ENCODE results near the gene LTF.
"Not testable (repeated sequence)": the region's sequence is repeated elsewhere in the genome, so short reads cannot be mapped to it uniquely, and the experiment has no call there.

The LTF gene

DNA sequence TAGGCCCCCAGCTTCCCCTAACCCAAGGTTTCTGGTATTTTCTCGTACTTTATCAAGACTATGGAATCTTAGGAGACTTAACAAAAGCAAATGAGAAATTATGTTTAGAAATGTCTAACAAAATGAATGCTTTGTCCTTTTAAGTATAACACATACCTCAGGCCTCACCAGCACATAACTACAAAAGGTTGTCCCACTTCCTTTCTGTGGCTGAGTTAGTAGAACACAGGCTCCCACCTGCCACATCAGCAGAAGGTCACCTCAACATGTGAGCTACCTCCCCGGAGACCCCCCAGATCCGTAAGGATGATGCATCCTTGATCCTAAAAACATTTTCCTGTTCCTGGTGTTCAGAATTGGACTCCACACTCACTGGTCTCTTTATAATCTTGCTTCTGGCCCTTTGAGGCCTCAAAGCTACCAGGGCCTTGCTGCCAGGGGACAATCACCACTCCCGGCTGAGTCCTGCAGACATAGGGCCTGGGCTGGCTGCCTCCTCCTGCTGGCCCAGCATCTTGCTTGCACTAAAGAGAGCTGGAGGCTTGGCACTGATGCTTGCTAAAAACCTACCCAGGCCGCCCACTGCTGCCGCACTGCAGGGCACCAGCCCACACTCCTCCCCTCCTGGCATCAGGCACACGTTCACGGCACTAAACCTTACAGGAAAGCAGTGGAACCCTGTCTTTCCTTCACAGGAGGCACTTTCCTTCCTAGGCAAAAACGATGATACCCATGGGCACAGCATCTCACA lies 54.8 kb downstream of the LTF start:
- no peak for FAIRE-seq

DNA sequence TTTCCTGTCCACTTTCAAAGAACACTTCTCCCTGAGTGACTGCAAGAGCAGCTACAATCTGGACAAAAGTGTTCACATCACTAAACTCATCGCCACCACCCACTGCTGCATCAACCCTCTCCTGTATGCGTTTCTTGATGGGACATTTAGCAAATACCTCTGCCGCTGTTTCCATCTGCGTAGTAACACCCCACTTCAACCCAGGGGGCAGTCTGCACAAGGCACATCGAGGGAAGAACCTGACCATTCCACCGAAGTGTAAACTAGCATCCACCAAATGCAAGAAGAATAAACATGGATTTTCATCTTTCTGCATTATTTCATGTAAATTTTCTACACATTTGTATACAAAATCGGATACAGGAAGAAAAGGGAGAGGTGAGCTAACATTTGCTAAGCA lies 55.9 kb downstream of the LTF start:
- FAIRE-seq, result no peak

DNA sequence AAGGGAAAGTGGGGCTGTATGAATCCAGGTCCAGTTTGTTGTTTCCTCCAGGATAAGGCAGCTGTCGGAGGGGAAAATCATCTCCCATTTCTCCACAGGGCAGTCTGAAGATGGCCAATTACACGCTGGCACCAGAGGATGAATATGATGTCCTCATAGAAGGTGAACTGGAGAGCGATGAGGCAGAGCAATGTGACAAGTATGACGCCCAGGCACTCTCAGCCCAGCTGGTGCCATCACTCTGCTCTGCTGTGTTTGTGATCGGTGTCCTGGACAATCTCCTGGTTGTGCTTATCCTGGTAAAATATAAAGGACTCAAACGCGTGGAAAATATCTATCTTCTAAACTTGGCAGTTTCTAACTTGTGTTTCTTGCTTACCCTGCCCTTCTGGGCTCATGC lies 56.7 kb downstream of the LTF start:
- no peak for FAIRE-seq

DNA sequence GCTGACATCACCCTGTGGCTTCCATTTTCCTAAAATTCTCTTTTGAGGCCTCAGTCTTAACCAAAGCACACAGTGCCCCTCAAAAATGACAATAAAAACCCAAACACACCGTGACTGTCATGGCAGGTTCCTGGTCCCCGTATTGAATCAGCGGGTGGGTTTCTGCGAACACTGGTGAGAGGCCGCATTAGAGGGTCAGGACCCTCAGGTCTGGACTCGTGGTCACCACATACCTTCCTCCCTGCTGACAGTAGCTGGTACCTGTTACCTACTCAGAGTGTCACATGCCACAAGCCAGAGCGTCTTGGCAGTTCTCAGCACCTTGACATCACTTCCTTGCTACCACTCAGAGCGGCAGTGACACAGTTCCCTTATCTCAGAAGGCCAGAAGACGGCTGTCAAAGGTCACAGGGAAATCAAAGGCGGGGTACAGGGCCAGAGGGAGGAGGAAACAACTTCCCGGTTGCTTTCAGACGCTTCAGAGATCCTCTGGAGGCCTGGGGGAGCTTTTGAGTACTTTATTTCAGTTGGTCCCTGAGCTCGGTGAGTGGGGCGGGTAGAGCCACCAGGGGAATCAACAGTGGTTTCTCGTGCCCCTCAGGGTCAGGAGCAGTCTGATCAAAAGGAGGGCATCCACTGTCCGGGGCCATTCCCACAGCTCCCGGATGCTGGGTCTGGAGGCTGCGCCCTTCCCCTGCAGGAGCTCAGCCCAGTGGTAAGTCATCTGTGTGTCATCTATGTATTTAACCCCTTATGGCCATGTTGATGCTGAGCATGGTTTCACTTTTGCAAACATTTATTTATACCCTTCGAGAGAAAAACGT lies 57.7 kb downstream of the LTF start, which contains the start of the genes CCR5AS and CCRL2:
Gene CCR5AS (minus strand): TSS at position 279 of the 824 bp plus-strand sequence.
Gene CCRL2 (plus strand): TSS at position 472 of the 824 bp plus-strand sequence. CDS start 821 bp downstream, outside the sequence.
- FAIRE-seq, result no peak

DNA sequence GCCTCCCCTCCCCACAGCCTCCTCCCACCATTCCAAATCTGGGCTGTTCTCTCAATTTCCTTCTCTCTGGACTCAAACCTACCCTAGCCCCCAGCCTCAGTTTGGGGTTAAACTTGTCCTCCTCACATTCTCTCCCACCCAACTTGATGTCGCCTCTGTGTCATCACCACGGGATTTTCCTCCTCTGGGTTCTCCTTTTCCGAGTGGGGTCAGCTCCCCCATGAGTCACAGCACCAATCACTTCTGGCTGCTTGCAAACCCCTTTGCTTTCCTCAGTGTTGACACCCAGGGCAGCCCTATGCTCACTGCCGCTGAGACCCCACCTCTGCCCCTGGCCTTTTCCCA lies 58.3 kb downstream of the LTF start:
- no peak for FAIRE-seq

DNA sequence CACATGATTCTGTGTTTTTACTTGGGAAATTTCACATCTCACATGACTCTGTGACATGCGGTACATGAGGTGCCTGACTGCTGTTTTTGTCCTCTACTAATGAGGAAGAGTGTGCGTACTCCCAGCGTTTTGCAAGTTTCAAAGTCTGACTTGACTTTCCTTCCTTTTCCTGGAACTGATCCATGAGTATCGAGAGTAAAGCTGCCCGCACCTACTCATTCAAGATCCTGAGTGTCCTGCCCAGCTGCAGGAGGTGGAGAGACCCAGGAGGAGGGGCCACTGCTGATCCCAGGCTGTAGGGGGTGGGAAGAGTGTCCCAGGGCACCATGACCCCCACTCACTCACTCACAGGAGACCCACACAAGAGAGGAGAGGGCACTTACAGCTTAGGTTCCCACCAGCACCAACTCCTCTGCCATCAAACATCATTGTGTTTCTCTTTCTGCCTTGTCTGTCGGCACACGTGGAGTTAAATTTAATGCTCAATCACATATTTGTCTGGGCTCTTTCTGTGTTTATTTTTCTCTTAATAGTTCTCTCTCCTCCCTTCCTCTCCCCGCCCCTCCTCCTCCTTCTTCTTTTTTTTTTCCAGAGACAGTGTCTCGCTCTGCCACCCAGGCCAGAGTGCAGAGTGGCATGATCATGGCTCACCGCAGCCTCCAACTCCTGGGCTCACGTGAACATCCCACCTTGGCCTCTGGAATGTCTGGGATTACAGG lies 59.2 kb downstream of the LTF start:
- FAIRE-seq, result no peak

DNA sequence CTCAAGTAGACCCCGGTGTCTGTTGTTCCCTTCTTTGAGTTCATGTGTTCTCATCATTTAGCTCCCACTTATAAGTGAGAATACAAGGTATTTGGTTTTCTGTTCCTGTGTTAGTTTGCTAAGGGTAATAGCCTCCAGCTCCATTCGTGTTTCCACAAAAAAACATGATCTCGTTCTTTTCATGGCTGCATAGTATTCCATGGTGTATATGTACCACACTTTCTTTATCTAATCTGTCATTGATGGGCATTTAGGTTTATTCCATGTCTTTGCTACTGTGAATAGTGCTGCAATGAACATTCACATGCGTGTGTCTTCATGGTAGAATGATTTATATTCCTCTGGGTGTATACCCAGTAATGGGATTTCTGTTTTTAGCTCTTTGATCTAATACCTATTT lies 61.8 kb downstream of the LTF start:
- not testable (repeated sequence) for FAIRE-seq

DNA sequence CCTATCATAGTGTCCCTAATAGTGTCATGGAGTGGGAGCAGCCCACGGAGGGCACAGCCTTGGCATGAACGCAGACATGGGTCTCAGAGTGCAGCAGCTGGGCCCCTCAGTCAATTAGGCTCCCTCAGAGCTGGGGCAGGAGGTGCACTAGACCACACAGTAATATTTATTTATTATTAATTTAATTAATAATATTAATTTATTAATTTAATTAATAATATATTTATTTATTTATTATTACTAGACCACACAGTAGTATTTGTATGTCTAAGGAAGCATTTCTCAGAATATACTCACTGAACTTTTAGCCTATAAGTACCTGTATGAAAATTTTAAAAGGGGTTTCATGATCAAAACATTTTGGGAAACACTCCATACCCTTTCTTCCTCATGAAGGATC lies 63.1 kb downstream of the LTF start:
- FAIRE-seq, result no peak

DNA sequence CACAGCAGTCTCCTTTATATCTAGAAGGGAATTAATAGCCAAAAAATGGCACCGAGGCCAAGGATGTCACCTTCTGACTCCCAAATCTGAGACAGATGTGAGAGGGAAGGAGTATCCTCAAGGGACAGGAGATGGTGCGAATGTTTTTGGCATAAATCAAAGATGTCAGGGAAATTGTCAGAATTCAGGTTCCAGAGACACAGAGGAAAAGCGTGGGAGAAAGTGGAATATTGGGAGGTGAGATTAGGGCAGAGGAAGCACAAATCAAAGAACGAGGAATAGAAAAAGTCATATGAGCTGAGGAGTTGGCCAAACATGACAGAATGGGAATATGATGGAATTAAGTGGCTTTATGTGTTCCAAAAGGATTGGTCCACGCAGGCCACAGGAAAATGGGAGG lies 63.9 kb downstream of the LTF start:
- FAIRE-seq, result no peak

DNA sequence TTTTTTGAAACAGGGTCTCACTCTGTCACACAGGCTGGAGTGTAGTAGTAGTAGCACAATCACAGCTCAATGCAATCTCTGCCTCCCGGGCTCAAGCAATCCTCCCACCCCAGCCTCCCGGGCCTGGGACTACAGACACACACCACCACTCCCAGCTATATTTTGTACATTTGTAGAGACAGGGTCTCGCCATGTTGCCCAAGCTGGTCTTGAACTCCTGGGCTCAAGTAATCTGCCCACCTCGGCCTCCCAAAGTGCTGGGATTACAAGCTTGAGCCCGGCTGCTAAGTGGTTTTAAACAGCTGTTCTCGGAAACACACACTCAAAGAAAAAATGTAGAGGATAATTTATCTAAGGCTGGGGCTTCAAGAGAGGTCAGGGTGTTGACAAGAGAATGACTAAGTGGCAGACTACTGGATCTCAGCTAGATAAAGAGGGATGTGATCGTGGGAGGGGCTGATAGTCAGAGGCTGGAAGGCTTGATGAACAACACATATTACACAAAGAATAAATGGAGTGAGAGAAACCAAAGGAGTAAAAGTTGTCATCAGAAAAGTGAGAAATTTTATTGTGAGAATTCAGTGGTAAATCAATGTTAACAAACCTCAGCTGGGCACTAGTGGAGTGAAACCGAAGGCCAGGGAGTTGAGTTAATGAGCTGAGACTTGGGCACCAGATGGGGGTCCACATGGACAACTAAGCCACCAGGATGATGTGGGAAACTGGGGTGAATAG lies 64.5 kb downstream of the LTF start:
- FAIRE-seq, result no peak

DNA sequence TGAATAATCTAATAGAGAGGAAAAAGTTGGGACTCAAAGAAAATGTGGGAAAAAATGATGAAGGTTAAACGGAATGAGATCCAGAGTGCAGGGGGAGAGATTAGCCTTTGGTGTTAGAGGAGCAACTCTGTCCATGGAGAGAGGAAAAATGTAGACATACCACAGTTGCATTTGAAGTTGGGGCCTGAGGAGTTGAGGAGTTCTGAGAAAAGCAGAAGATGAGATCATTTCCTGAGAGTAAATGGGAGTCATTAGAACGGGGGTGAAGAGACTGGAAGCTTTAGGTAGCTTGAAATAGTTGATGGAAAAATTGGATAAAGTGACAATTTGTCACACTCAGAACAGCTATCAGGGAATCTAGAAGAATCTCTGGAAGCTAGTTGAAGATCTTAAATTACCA lies 65.1 kb downstream of the LTF start:
- FAIRE-seq, result no peak

DNA sequence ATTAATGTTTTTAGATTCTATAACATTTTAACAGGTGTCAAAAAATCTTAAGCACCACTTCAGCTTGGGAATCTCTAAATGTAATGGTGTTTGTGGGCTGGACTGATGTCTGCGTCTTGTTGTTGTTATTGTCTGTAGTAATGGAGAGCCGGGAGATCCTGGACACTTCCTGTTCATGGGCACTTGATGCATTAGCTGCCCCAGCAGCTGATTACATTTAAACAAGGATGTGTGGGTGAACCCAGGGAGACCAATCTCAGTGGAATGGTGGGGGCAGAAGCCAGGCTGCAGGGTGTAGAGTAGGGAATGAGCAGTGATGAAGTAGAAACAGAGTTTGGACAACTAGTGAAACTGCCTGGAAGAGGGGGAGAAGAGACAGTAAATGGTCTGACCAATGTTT lies 65.6 kb downstream of the LTF start:
- no peak for FAIRE-seq

DNA sequence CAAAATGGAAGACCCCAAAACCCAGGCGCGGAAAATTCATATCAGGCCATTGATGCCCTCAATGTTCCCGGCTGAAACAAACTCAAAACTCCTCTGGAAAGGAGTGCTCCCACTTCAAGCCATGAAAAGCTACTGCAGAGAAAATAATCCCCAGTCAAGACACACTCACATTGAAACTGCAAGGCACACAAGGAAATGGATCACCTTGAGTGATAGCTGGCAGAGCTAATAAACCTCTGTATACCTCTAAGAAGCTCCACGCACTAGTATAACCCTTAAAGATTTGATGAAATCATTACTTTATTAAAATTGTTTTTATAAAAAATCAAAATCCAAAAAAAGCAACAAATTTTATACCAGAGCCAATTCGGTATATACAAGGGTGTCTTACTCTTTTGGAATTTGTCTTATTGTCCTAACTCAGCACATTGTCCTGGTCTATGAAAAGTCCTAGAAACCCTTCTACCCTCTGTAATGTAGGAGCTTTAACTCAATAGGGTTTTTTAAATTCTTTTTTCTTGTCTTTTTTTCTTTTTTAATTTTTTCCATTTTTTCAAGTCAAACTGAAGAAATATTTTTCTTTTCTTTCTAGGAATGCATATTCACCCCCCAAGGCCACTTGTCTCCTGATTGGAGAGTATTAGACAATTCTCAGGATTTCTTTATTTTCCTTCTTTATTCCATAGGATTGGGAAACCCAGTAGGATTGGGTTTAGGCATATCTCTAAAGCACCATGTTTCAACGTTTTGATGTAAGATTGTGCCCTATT lies 66.3 kb downstream of the LTF start:
- FAIRE-seq, result no peak

DNA sequence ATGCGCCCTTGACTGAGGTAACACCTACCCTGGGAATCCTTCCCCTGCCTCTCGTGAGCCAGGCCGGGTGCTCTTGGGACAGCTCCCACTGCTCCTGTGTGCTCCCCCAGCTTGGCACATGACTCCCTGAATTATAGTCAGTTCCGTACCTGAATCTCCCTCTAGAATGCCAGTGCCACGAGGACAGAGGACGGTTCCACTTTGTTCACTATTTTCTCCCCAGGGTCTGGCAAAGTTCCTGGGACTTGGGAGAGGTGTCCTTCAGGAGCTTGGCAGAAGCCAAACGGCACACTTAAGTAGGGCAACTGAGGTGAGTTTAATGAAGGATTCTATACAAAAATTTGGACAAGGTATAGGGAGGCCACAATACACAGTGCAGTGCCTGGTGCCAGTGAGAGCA lies 67.6 kb downstream of the LTF start:
- no peak for FAIRE-seq

DNA sequence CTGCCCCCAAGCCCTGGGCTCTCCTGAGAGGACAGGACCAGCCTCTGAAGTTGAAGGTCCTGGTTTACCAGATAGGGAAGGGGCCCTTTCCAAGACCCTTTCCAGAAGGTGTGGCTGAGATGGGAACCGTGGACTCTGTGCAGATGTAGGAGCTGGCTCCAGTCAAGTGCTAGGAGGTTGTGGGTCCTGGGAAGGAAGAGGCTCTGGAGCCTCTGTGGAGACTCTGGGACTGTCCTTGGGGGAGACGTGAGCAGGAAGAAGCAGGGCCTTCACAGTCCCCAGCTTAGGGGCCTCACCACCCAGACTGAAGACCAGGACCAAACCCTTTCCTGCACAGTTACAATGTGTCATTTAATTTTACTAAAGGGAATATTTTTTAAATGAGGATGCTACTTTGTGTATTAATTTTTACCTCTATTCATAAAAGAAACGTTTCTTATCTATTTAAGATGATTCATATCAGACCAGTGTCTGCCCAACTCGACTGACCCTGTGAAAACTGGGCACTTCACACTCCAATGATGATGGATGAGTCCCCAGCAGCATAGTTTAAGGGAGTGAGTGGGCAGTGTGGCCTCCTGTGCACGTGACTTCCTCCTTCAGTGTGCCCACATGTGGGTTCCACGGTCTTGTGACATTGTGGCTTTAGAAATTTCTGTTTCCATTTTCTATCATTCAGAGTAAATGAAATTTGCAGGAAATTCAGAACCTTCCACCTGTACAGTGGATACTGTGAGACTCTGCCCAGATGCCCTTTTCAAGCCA lies 68.8 kb downstream of the LTF start:
- no peak for FAIRE-seq

DNA sequence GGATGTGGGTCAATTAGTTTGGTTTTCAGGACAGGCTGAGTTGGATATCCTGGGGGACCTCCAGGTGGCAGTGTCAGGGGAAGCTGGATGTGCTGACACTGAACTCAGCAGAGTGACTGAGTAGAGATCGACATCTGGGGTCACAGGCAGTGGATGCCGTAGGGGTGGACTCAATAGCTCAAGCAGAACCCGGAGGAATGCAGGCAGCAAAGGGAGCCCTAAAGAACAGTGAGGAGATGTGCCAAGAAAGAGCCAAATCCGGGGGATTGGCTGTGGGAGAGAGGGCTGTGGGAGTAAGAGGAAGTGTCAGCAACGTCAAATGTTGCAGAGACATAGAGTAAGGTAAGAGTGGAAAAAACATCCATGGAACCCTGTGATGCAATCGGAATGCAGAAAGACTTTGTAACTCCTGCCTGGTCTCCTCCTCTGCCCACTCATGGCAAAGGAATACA lies 69.5 kb downstream of the LTF start:
- no peak for FAIRE-seq

DNA sequence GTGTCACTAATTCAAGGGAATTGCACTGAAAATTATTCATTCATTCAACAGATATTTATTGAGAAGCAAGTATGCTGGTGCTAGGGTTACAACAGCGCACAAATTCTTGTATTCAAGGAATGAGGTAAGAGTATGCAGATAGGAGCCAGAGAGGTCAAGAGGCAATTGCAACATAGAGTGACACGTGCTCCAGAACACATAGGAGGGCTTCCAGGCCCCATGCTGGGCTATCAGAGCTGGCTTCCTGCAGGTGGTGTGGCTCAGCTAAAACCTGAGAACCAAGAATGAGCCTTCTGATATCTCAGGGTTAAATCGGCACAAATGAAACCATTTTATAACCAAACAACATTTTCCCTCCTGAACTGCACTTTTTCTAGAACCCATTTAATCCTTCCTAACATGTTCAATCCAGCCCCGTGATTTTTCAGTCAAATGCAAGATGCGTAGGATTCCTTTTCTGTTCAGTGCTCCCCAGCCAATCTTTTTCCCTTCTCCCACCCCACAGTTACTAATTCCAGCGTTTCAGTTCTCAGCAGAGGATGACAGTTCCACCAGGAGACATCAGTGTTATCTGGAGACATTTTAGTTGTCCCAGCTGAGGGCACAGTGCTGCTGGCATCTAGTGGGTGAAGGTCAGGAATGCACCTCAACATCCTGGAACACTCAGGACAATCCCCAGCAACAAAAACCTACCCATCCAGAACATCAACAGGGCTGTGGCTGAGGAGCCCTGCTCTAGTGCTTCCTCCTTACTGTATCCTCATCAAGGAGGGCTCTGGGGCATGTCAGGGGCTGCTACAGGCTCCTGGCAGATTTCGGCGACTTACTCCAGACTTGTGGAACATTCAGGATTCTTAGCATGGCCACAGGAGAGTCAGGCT lies 70.9 kb downstream of the LTF start:
- no peak for FAIRE-seq

DNA sequence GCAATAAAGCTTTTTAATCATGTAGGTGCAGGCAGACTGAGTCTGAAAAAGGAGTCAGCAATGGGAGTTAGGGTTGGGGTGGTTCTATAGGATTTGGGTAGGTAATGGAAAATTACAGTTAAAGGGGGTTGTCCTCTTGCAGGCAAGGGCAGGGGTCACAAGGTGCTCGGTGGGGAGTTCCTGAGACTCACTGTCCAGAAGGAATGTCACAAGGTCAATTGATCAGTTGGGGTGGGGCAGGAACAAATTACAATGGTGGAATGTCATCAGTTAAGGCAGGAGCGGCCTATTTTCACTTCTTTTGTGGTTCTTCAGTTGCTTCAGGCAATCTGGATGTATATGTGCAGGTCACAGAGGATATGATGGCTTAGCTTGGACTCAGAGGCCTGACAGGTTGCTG lies 71.7 kb downstream of the LTF start:
- no peak for FAIRE-seq

DNA sequence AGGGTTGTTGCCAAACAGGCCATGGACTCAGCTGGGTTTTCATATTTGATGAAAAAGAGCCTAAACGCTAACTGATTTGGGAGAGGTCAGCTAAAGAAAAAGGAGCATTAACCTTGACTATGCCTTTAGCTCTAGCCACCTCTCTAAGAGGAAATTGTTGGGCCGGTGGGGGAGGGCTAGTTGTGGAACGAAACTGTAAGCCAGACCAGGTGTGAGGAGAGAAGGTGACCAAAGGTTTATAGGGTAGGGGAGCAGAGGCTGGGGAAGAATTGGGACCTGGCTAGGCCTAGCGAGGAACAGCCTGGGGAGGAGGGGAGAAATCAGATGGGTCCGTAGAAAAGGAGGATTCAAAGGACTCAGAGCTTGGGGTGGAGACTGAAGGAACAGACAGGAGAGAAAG lies 73.2 kb downstream of the LTF start:
- FAIRE-seq, result not testable (repeated sequence)

DNA sequence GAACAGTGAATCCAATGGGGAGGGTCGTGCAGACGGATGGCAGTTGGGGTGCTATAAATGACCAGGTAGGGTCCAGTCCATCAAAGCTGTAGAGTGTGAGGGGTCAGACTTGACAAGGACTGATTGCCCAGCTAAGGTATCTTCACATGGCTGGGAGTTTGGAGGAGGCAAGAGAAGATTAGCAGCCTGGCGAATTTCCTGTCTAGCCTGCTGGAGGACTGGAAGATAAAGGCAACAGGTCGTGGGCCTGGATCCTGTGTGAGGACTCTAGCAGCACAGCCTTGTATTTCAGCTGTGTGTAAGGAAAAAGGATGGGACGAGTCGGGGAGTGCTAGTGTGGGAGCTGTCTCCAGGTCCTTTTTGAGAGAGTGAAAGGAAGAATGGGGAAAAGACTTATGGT lies 75.4 kb downstream of the LTF start:
- no peak for FAIRE-seq
